PC-3 (cell line): ENCODE results near the gene ATP13A3. TPM values are rescaled to one million over a fixed set of nuclear protein-coding genes. Genes with fewer than 3 reads are reported as not detected.

Source experiments
- ATAC-seq: fragments of 200-7000 bp; cut with Tn5 transposase; 2 replicates; pipeline ENCODE4 v1.9.1; 2020; ENCODE audit warnings: mild to moderate bottlenecking, moderate library complexity
- BruUV-seq: library from RNA; stranded (reverse); fragments of 400-500 nt; replicated peaks from 2 replicates; lab custom pipeline; 2021; lab: Mats Ljungman, UMichigan
- CTCF ChIA-PET: fragments of 300-600 bp; sonication (Branson Sonifier 250); formaldehyde crosslinking; loops from one replicate; lab custom pipeline; 2022; ENCODE audit warnings: antibody characterized with exemption; lab: Charles Lee
- POLR2A ChIA-PET: fragments of 300-600 bp; sonication (Branson Sonifier 250); formaldehyde crosslinking; loops from one replicate; lab custom pipeline; 2022; ENCODE audit warnings: antibody characterized with exemption; ENCODE audit not compliant: unreplicated experiment; lab: Charles Lee
- DNase-seq: peaks from one replicate; pipeline ENCODE4 v3.0.0-alpha.2; 2015
- H2AFZ ChIP-seq: fragments of 300-600 bp; sonication (generic); 2 replicates; pipeline ENCODE4 v1.6.0; 2016; ENCODE audit warnings: antibody characterized with exemption, low read length
- H3F3A ChIP-seq: fragments of 300-600 bp; sonication (generic); one replicate; pipeline ENCODE4 v1.6.0; 2017; ENCODE audit warnings: antibody characterized with exemption, low read length, control low read depth, mild to moderate bottlenecking; ENCODE audit not compliant: unreplicated experiment
- H3K27ac ChIP-seq: fragments of 300-600 bp; sonication (generic); 2 replicates; pipeline ENCODE4 v1.5.1; 2016; ENCODE audit warnings: mild to moderate bottlenecking, low read length
- H3K27me3 ChIP-seq: fragments of 300-600 bp; sonication (generic); 2 replicates; pipeline ENCODE4 v1.6.1; 2016; ENCODE audit warnings: low read length, mixed read lengths
- H3K36me3 ChIP-seq: fragments of 300-600 bp; sonication (generic); 2 replicates; pipeline ENCODE4 v1.6.1; 2016; ENCODE audit warnings: low read depth, mixed run types, low read length, mixed read lengths
- H3K4me1 ChIP-seq: fragments of 300-600 bp; sonication (generic); 2 replicates; pipeline ENCODE4 v1.5.1; 2016; ENCODE audit warnings: low read length; ENCODE audit not compliant: insufficient read depth
- H3K4me2 ChIP-seq: fragments of 300-600 bp; sonication (generic); 2 replicates; pipeline ENCODE4 v1.6.0; 2016; ENCODE audit warnings: low read length
- H3K4me3 ChIP-seq: fragments of 300-600 bp; sonication (generic); 2 replicates; pipeline ENCODE4 v1.5.1; 2016; ENCODE audit warnings: mild to moderate bottlenecking, low read length, mixed read lengths
- H3K79me2 ChIP-seq: fragments of 300-600 bp; sonication (generic); 2 replicates; pipeline ENCODE4 v1.6.1; 2017; ENCODE audit warnings: low read length, mixed read lengths
- H3K9ac ChIP-seq: fragments of 300-600 bp; sonication (generic); 2 replicates; pipeline ENCODE4 v1.6.0; 2016; ENCODE audit warnings: mild to moderate bottlenecking, low read length
- H3K9me2 ChIP-seq: fragments of 300-600 bp; sonication (generic); replicated peaks from 2 replicates; pipeline ENCODE4 v1.6.1; 2016; ENCODE audit warnings: mixed run types, low read length, mixed read lengths
- H3K9me3 ChIP-seq: fragments of 300-600 bp; sonication (generic); 2 replicates; pipeline ENCODE4 v1.6.1; 2016; ENCODE audit warnings: low read length, mixed read lengths
- H4K20me1 ChIP-seq: fragments of 300-600 bp; sonication (generic); 2 replicates; pipeline ENCODE4 v1.6.1; 2016; ENCODE audit warnings: low read length, mixed read lengths
- CTCF ChIP-seq: fragments of 300-600 bp; sonication (generic); conservative IDR thresholded peaks from 2 replicates; pipeline ENCODE4 v1.5.1; 2017; ENCODE audit warnings: antibody characterized with exemption, low read depth, mild to moderate bottlenecking, low read length
- EZH2 ChIP-seq: fragments of 300-600 bp; sonication (generic); IDR thresholded peaks from one replicate; pipeline ENCODE4 v1.6.1; 2017; ENCODE audit warnings: antibody characterized with exemption, mild to moderate bottlenecking, low read length; ENCODE audit not compliant: unreplicated experiment
- EZH2phosphoT487 ChIP-seq: fragments of 300-600 bp; sonication (generic); IDR thresholded peaks from 2 replicates; pipeline ENCODE4 v1.6.1; 2018; ENCODE audit warnings: mild to moderate bottlenecking, antibody characterized with exemption, low read length, borderline replicate concordance
- intact Hi-C: fragments of 100-400 bp; cut with micrococcal nuclease; formaldehyde crosslinking; loops from 2 replicates; pipeline ENCODE4 v1.9.0; 2023
- total RNA-seq: library from RNA; depleted of rRNA; stranded (reverse); fragments of >200 nt; gene quantifications from 2 replicates; pipeline ENCODE4 v1.2.3, GENCODE V29; 2014

Gene ATP13A3
- total RNA-seq, 1 experiment from 2014 or later: 69.4 TPM

- no peak for ATAC-seq
- no peaks in the 10 kb centered on the region for H3K79me2 ChIP-seq
- H3K4me2 ChIP-seq: no peak overlapping the region
- H3K27ac ChIP-seq: no peak overlapping the region
- no peak overlapping the region for H2AFZ ChIP-seq
- no peaks in the 10 kb centered on the region for H3K9me3 ChIP-seq
- no peaks in the 10 kb centered on the region for H3K9me2 ChIP-seq
- no peak overlapping the region for H3K9ac ChIP-seq
- no peaks in the 10 kb centered on the region for H4K20me1 ChIP-seq
- no TSS peak for BruUV-seq
- CTCF ChIA-PET: no interaction called here
- H3F3A ChIP-seq: no peaks in the 10 kb centered on the region
- no peaks in the 10 kb centered on the region for H3K27me3 ChIP-seq
- H3K4me1 ChIP-seq: no peaks in the 10 kb centered on the region
- H3K4me3 ChIP-seq: no peak overlapping the region
- POLR2A ChIA-PET: no interaction called here
- intact Hi-C loops: no loop called here
- TF ChIP-seq EZH2 (no peak), EZH2phosphoT487 (no peak), CTCF (no peak)
- H3K36me3 ChIP-seq: no peaks in the 10 kb centered on the region
- DNase-seq: no peak
Measured at GRCh38 chr3:194507571-194507970, 20.8 kb upstream of the ATP13A3 start.

- BruUV-seq: no TSS peak
- H3K27me3 ChIP-seq: no peaks in the 10 kb centered on the region
- ATAC-seq (no peak), DNase-seq (no peak)
- H4K20me1 ChIP-seq: no peaks in the 10 kb centered on the region
- no peak overlapping the region for H3K4me2 ChIP-seq
- no peak overlapping the region for H3K9ac ChIP-seq
- H3K9me2 ChIP-seq: no peaks in the 10 kb centered on the region
- ChIA-PET CTCF (interaction anchor here (1.1 kb wide), 1 partner anchor 25 kb away, joined by 3 read pairs; no protein-coding TSS in a partner anchor), POLR2A (no interaction called here)
- H3K79me2 ChIP-seq: no peaks in the 10 kb centered on the region
- H3F3A ChIP-seq: no peaks in the 10 kb centered on the region
- no peaks in the 10 kb centered on the region for H3K9me3 ChIP-seq
- intact Hi-C loops: no loop called here
- no peaks in the 10 kb centered on the region for H3K4me1 ChIP-seq
- H2AFZ ChIP-seq: no peak overlapping the region
- H3K27ac ChIP-seq: no peak overlapping the region
- TF ChIP-seq CTCF (no peak), EZH2phosphoT487 (no peak), EZH2 (no peak)
- H3K36me3 ChIP-seq: no peaks in the 10 kb centered on the region
- H3K4me3 ChIP-seq: no peak overlapping the region
Measured at GRCh38 chr3:194505791-194506415, 19.1 kb upstream of the ATP13A3 start.

GRCh38 chr3:194504861-194505260 lies 18.1 kb upstream of the ATP13A3 start:
- ATAC-seq: no peak
- CTCF ChIA-PET: interaction anchor here (1.1 kb wide), 1 partner anchor 26 kb away, joined by 3 read pairs; no protein-coding TSS in a partner anchor
- no peak for DNase-seq
- H3F3A ChIP-seq: no peaks in the 10 kb centered on the region
- H3K4me3 ChIP-seq: no peak overlapping the region
- intact Hi-C loops: no loop called here
- POLR2A ChIA-PET: no interaction called here
- no peaks in the 10 kb centered on the region for H3K4me1 ChIP-seq
- H3K27me3 ChIP-seq: no peaks in the 10 kb centered on the region
- H3K9me2 ChIP-seq: no peaks in the 10 kb centered on the region
- H4K20me1 ChIP-seq: no peaks in the 10 kb centered on the region
- no peaks in the 10 kb centered on the region for H3K9me3 ChIP-seq
- no peak overlapping the region for H3K4me2 ChIP-seq
- H3K9ac ChIP-seq: no peak overlapping the region
- H3K27ac ChIP-seq: no peak overlapping the region
- H3K79me2 ChIP-seq: no peaks in the 10 kb centered on the region
- H3K36me3 ChIP-seq: no peaks in the 10 kb centered on the region
- no peak overlapping the region for H2AFZ ChIP-seq
- TF ChIP-seq CTCF (no peak), EZH2phosphoT487 (no peak), EZH2 (no peak)
- BruUV-seq: no TSS peak
